Erythroblast (primary cell): ENCODE measurements around the gene USP40.

Source experiments
- GATA1 ChIP-seq: IDR thresholded peaks from 2 replicates; pipeline ENCODE4 v1.6.1; 2011; ENCODE audit warnings: low read depth, mild to moderate bottlenecking, control low read depth, low read length, moderate library complexity
- POLR2A ChIP-seq: IDR thresholded peaks from 2 replicates; pipeline ENCODE4 v1.6.1; 2011; ENCODE audit warnings: mild to moderate bottlenecking, low read length

DNA sequence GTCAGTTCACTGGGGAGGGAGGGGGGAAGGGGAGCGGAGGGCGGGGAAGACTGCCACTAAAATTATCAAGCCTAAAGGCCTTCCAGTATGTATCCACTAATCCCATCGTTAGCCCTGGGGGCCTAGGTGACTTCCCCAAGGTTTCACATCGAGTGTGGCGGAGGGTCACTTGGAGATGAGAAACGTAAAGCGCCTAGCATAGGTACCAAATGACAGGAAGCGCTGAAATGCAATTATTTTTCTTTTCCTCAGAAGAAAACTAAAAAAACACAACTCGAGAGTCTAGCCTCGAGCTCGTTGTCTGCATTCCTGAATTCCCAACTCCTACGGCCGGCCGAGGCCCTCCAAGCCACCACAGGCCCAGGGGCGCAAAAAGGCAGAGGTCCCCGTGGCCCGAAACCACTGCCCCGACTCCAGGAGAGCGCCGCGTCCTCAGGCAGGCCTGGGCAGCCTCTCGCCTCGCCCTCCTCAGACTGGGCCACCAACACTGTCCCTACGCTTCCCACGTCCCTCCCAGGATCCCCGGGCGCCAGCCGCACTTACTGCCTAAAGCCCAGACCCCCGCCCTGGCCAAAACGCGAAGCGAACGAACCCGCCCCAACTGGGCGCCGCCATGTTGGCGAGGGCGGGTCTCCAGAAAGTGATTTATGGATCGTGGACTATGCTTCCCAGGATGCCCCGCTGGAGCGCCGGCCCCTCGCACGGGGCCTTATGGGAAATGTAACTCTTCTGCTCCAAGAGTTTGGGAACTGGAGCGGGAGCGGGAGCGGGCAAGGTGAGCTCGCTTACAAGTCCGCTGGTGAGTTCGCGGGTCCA lies at the start of gene USP40:
- TF ChIP-seq POLR2A (peak; percentile 50), GATA1 (no peak)
